KG1 (cell line): ENCODE data around the gene HBG1.

Experiments used
- DNase-seq: peaks from one replicate; lab custom pipeline; 2025; lab: John Stamatoyannopoulos, UW

Gene HBG1

GRCh38 chr11:5226732-5227310, 22.8 kb downstream of the HBG1 start, which contains the start of gene HBB:
TSS of gene HBB (minus strand) at chr11:5227071. CDS start at chr11:5227021, 50 bp downstream.
- DNase-seq = no peak

GRCh38 chr11:5225480-5225871, 24.2 kb downstream of the HBG1 start:
- DNase-seq = no peak

DNA sequence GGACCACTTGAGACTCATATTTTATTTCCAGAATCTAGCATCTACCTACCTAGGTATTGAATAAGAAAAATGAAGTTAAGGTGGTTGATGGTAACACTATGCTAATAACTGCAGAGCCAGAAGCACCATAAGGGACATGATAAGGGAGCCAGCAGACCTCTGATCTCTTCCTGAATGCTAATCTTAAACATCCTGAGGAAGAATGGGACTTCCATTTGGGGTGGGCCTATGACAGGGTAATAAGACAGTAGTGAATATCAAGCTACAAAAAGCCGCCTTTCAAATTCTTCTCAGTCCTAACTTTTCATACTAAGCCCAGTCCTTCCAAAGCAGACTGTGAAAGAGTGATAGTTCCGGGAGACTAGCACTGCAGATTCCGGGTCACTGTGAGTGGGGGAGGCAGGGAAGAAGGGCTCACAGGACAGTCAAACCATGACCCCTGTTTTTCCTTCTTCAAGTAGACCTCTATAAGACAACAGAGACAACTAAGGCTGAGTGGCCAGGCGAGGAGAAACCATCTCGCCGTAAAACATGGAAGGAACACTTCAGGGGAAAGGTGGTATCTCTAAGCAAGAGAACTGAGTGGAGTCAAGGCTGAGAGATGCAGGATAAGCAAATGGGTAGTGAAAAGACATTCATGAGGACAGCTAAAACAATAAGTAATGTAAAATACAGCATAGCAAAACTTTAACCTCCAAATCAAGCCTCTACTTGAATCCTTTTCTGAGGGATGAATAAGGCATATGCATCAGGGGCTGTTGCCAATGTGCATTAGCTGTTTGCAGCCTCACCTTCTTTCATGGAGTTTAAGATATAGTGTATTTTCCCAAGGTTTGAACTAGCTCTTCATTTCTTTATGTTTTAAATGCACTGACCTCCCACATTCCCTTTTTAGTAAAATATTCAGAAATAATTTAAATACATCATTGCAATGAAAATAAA, 24.8 kb downstream of the HBG1 start:
- no peak for DNase-seq

GRCh38 chr11:5223686-5224085, 26.0 kb downstream of the HBG1 start:
- no peak for DNase-seq

DNA sequence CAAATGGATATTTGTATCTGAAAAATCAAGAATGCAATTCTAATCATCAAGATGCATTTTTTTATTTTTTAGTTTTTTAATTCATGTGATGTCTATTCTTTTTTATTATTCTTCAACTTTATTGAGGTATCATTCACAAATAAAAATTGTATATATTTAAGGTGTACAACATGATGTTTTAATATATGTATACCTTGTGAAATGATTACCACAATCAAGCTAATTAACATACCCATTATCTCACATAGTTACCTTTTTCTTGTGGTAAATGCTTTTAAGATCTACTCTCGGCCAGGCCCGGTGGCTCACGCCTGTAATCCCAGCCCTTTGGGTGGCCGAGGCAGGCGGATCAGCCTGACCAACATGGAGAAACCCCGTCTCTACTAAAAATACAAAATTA, 26.5 kb downstream of the HBG1 start:
- DNase-seq = no peak

DNA sequence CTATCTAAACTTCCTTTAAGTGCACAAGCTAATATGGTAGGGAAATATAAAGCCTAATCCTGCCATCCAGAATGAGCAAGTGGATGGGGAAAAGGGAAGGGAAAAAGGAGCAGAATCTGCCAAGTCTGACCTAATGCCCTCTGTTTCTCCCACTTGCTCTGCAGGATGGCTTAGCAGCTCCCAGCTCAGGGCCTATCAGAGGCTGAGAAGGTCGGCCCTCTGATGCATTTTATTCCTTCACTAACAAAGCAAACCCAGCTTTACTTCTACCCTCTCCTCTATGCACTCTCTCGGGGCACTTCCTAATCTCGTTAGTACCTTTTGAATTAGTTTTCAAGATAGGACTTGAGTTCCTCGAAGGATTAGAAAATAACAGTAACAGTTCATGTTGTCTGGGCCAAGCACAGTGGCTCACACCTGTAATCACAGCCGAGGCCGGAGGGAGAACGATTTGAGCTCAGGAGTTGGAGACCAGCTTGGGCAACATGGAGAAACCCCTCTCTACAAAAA, 39.2 kb downstream of the HBG1 start:
- DNase-seq = no peak

GRCh38 chr11:5204787-5205186, 44.9 kb downstream of the HBG1 start:
- DNase-seq = no peak

DNA sequence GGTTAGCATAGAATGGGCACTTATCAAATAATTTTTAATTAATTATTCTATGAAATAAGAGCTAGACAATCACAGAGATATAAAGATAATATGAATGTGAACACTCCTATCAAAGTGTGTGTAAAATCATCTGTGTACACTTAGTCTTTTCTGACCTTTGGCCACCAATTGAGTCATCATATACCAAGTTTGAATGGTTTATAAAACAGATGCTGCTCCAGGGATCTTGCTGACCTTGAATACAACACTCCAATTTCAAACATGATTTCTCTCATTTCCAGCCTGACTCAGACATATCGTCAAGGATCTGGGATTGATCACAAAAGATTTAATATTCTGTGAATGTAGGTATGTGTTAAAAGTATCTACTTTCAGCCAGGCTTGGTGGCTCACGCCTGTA, 46.3 kb downstream of the HBG1 start:
- DNase-seq = no peak

DNA sequence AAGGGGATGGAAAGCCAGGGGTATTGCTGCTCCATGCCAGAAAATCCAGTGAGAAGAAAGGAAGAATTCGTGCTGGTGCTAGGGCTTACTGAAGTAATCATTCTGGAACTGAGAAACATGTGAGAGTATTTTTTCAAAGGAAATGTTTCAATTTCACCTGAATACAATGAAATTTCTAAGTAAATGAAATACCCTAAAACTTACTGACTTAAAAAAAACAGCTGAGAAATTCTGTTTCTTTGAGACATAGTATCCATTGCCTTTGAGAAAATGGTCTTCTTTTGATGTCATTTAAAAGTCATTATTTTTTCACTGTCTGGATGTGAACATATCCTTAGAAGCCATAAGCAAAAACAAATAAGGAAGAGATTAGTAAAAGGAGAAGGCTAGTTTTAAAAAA, 49.1 kb downstream of the HBG1 start, which contains the start of gene OR51V1:
TSS of gene OR51V1 (minus strand) at position 101 of the 400 bp plus-strand sequence. CDS start at position 101, 0 bp downstream.
- DNase-seq = no peak

DNA sequence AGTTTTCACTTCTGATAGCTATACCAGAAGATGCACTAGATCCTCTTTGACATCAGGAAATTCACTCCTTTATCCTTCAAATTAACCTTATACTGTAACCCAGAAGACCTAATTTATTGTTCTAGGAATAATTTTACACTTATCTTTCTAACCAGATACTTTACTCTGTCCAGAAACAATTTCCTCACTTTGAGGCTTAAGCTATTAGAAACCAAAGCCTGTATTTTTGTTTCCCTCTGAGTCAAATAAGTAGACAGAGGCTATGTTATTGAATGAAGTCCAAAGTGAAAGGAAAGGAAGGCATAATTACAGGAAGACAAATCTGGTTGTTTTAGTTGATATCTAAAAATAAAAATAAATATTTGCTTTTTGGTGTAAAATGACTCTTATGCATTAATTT, 51.4 kb downstream of the HBG1 start:
- no peak for DNase-seq
